Stimulated activated CD4-positive, alpha-beta T cell treated with anti-CD3 and anti-CD28 coated beads, Interleukin-15, amount 100 ng/mL, for 24 hours (primary cell): ENCODE results near the gene SNX8.
"Not testable (repeated sequence)": the region's sequence is repeated elsewhere in the genome, so short reads cannot be mapped to it uniquely, and the experiment has no call there.

Source experiments
- DNase-seq: peaks from one replicate; pipeline ENCODE4 v3.0.0-alpha.2; 2020

SNX8 gene

GRCh38 chr7:2314209-2314955 is at the start of gene SNX8:
Gene SNX8 (minus strand): TSS chr7:2314441. CDS start chr7:2314421, 20 bp downstream.
- peak; percentile 95 for DNase-seq

- DNase-seq: no peak
Measured at GRCh38 chr7:2362385-2363088, 48.3 kb upstream of the SNX8 start.

GRCh38 chr7:2360796-2361195 is 46.6 kb upstream of the SNX8 start:
- no peak for DNase-seq

GRCh38 chr7:2359610-2360009 is 45.4 kb upstream of the SNX8 start:
- no peak for DNase-seq

- DNase-seq: no peak
Measured at GRCh38 chr7:2358968-2359527, 44.8 kb upstream of the SNX8 start.

- no peak for DNase-seq
Measured at GRCh38 chr7:2357571-2357970, 43.3 kb upstream of the SNX8 start.

- DNase-seq: no peak
Measured at GRCh38 chr7:2357165-2357564, 42.9 kb upstream of the SNX8 start.

- DNase-seq: no peak
Measured at GRCh38 chr7:2355705-2356008, 41.4 kb upstream of the SNX8 start.

GRCh38 chr7:2354939-2355704 is 40.9 kb upstream of the SNX8 start:
- DNase-seq: peak; percentile 55

GRCh38 chr7:2354186-2354938 is 40.1 kb upstream of the SNX8 start, which contains the start of gene EIF3B:
Gene EIF3B (plus strand): TSS chr7:2354827. CDS start chr7:2354922, 95 bp downstream.
- DNase-seq: peak; percentile 90

GRCh38 chr7:2353936-2354185 is 39.6 kb upstream of the SNX8 start:
- peak; percentile 93 for DNase-seq

GRCh38 chr7:2353113-2353935 is 39.1 kb upstream of the SNX8 start:
- DNase-seq: no peak

- DNase-seq: no peak
Measured at GRCh38 chr7:2350861-2351260, 36.6 kb upstream of the SNX8 start.

- DNase-seq: no peak
Measured at GRCh38 chr7:2350055-2350454, 35.8 kb upstream of the SNX8 start.

GRCh38 chr7:2347351-2348063 is 33.3 kb upstream of the SNX8 start:
- DNase-seq: not testable (repeated sequence)

GRCh38 chr7:2336626-2337299 is 22.5 kb upstream of the SNX8 start:
- no peak for DNase-seq

- DNase-seq: not testable (repeated sequence)
Measured at GRCh38 chr7:2332606-2333231, 18.5 kb upstream of the SNX8 start.

- DNase-seq: no peak
Measured at GRCh38 chr7:2331707-2332106, 17.5 kb upstream of the SNX8 start.

- DNase-seq: no peak
Measured at GRCh38 chr7:2330493-2330892, 16.3 kb upstream of the SNX8 start.

- DNase-seq: no peak
Measured at GRCh38 chr7:2326951-2327350, 12.7 kb upstream of the SNX8 start.
